GM21529 (cell line): ENCODE measurements around the gene MATK.
"Not testable (repeated sequence)": the region's sequence is repeated elsewhere in the genome, so short reads cannot be mapped to it uniquely, and the experiment has no call there.

Experiments used
- ATAC-seq: cut with Tn5 transposase; IDR thresholded peaks from one replicate; pipeline ENCODE4 v1.9.1; 2021; ENCODE audit not compliant: unreplicated experiment

MATK gene

GRCh38 chr19:3773814-3774515 lies 12.2 kb downstream of the MATK start:
- ATAC-seq = no peak

- no peak for ATAC-seq
These were observed 14.2 kb downstream of the MATK start, which contains the start of gene RAX2 for GRCh38 chr19:3771906-3772455. Gene RAX2, minus strand, starts transcription at chr19:3772228. Its CDS starts 486 bp downstream, at chr19:3771742.

GRCh38 chr19:3771000-3771905 lies 14.9 kb downstream of the MATK start:
- ATAC-seq = no peak

- ATAC-seq = no peak
These were observed 15.8 kb downstream of the MATK start for GRCh38 chr19:3770136-3770999.

- no peak for ATAC-seq
These were observed 16.7 kb downstream of the MATK start for GRCh38 chr19:3769494-3769893.

- ATAC-seq = no peak
These were observed 17.5 kb downstream of the MATK start for GRCh38 chr19:3768748-3769099.

GRCh38 chr19:3768015-3768747 lies 18.0 kb downstream of the MATK start:
- ATAC-seq = no peak

- no peak for ATAC-seq
These were observed 19.1 kb downstream of the MATK start for GRCh38 chr19:3767050-3767449.

- no peak for ATAC-seq
These were observed 19.7 kb downstream of the MATK start for GRCh38 chr19:3766520-3766919.

GRCh38 chr19:3765757-3766156 lies 20.4 kb downstream of the MATK start:
- ATAC-seq = not testable (repeated sequence)

GRCh38 chr19:3765121-3765520 lies 21.1 kb downstream of the MATK start:
- no peak for ATAC-seq

- peak; percentile 72 for ATAC-seq
These were observed 23.4 kb downstream of the MATK start, which contains the start of gene MRPL54 for GRCh38 chr19:3762501-3763459. Gene MRPL54, plus strand, starts transcription at chr19:3762682. Its CDS starts 19 bp downstream, at chr19:3762701.

GRCh38 chr19:3762130-3762473 lies 24.1 kb downstream of the MATK start:
- no peak for ATAC-seq

GRCh38 chr19:3761382-3762129 lies 24.6 kb downstream of the MATK start, which contains the start of gene APBA3:
Gene APBA3, minus strand, starts transcription at chr19:3761692. Its CDS starts 1,428 bp downstream, at chr19:3760264.
- ATAC-seq = peak; percentile 43

GRCh38 chr19:3760871-3761361 lies 25.3 kb downstream of the MATK start:
- no peak for ATAC-seq

GRCh38 chr19:3759482-3760254 lies 26.5 kb downstream of the MATK start:
- ATAC-seq = no peak

- not testable (repeated sequence) for ATAC-seq
These were observed 27.9 kb downstream of the MATK start for GRCh38 chr19:3758297-3758696.
